NCI-H1105 (cell line): Measurements from ENCODE around the gene C5orf46.
"Not testable (repeated sequence)": the region's sequence is repeated elsewhere in the genome, so short reads cannot be mapped to it uniquely, and the experiment has no call there.

Experiments used
- DNase-seq: peaks from one replicate; lab custom pipeline; 2025; lab: John Stamatoyannopoulos, UW

The C5orf46 gene

DNA sequence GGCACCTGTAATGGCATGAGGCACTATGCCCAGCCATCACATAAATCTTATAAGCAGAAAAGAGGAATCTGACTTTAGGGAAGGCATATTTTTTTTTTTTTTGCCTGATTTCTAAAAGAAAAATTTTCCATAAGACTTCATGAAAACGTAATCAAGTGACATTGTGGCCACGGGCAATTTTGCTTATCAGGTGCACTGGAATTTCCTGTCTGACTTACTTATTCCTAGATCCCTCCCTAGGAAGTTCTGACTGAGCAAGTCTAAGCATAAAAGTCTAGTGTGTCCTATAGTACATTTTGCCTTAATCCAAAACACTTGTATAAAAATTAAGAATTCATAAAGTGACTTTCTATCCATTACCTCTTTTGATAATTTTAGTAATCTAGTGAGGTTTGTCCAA, 12.5 kb downstream of the C5orf46 start:
- no peak for DNase-seq

- DNase-seq, result no peak
Measured at GRCh38 chr5:147892696-147893296, 13.5 kb downstream of the C5orf46 start.

DNA sequence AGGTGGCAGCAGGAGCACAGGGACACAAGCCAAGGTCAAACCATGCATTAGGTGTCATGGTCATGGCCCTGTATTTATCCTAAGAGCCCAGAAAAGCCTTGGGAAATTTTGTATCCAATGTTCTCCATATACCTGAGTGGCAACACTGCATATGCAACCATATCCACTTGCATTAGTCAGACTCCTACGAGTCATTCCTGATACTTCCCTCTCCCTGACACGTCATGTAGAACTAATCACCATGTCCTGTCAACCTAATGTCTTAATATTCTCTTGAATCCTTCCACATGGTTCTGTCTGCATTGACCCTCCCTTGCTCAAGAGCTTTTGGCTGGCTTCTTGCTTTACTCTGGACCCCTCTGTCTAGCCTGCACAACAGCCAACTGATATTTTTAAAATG, 18.4 kb downstream of the C5orf46 start:
- DNase-seq, result no peak

- no peak for DNase-seq
Measured at GRCh38 chr5:147887026-147887627, 19.2 kb downstream of the C5orf46 start.

GRCh38 chr5:147882586-147883313, 23.6 kb downstream of the C5orf46 start:
- no peak for DNase-seq

- DNase-seq, result no peak
Measured at GRCh38 chr5:147880487-147880886, 25.9 kb downstream of the C5orf46 start.

DNA sequence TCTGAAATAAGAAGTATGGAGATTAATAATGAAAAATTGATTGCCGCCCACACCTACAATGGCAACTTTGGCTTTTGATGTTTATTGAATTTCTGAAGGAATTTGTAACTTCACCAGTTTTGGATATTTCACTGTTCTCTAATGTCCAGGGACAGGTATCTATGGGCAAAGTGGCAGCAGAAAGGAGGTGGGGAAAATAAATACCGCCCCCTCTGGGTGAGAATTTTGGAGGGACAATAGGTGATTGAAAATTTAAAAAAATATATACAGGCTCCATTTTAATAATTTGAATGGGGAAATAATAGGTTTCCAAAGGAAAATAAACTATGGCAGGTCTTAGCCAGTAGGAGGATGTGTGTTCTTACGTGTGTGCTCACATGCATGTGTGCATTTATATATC, 26.6 kb downstream of the C5orf46 start:
- DNase-seq, result no peak

GRCh38 chr5:147878066-147878759, 28.1 kb downstream of the C5orf46 start, which contains the start of gene SCGB3A2:
SCGB3A2 (plus strand) TSS chr5:147878711; CDS start chr5:147878804, 93 bp downstream.
- no peak for DNase-seq

- no peak for DNase-seq
Measured at GRCh38 chr5:147876626-147877025, 29.7 kb downstream of the C5orf46 start.

DNA sequence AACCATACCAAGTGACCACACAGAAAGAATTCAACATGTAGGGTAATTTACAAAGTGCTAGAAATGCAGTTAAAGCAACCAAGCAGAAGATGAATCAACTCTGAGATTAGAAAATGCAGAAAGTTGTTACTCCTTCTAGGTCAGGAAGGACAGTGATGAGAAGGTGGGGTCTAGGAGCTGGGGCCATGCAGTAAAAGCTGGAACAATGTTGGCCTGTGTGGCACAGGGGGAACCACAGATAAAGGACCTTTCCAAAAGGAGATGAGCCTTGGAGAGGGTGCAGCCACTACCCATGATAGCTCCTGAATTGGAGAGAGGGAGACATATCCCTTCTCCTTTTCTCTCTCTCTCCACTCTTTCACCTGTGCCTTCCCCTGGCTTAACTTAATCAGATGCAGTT, 30.2 kb downstream of the C5orf46 start:
- no peak for DNase-seq

DNA sequence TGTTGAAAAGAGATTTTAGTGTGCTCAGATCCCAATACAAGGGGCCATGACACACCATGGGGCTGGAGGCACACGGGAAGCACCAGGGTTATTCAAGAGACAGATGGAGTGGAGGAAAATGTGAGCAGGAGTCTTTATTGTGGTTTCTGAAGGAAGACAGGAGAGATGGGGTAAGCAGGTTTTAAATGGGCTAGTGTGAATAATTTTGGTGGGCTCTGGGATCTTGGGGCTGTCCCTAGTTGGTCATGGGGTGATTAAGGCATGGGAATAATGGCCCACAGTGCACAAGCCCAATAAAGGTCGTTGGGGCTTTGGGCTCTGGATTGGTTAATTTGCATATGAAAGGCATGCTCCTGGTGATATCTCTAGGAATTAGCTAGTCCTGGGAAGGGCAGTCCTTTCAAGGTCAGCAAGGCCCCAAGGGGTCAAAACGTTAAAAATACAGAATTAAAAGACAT, 31.4 kb downstream of the C5orf46 start:
- DNase-seq, result no peak

GRCh38 chr5:147874118-147874875, 32.0 kb downstream of the C5orf46 start:
- not testable (repeated sequence) for DNase-seq

DNA sequence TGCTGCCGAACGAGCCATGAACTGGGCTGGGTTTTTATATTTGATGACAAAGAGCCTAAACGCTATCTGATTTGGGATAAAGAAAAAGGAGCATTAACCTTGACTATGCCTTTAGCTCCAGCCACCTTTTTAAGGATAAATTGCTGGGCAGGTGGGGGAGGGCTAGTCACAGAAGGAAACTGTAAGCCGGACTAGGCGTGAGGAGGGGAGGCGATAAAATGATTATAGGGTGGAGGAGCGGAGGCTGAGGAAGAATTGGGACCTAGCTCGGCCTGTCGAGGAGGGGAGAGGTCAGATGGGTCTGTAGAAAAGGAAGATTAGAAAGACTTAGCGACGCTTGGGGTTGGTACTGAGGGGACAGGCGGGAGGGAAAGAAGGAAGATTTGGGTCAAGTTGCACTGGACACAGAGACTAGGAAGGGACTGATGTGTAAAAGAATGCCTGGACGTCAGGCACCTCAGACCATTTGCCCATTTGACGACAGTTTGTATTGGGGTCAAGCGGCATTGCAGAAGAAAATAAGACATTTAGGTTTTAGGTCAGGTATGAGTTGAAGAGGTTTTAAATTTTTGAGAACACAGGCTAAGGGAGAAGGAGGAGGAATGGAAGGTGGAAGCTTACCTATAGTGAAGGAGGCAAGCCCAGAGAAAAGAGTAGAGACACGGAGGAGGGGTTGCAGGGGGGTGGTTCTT, 33.4 kb downstream of the C5orf46 start:
- not testable (repeated sequence) for DNase-seq

DNA sequence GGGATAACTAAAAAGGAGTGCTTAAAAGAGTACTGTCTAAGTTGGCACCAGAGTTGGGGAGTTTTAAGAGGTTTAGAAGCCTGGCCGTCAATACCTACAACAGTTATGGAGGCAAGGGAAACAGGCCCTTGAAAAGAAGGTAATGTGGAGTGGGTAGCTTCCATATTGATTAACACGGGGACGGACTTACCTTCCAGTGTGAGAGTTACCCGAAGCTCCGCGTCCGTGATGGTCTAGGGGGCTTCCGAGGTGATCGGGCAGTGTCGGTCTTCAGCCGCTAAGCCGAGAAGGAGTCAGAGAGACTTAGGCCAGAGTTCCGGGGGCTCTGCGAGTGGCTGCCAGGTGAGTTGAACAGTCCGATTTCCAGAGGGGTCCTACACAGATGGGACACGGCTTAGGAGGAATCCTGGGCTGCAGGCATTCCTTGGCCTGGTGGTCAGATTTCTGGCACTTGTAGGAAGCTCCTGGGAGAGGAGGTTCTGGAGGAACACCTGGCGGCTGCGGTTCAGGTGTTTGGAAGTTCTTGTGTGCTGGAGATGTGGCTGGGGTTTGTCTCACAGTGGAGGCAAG, 34.3 kb downstream of the C5orf46 start:
- DNase-seq, result not testable (repeated sequence)

DNA sequence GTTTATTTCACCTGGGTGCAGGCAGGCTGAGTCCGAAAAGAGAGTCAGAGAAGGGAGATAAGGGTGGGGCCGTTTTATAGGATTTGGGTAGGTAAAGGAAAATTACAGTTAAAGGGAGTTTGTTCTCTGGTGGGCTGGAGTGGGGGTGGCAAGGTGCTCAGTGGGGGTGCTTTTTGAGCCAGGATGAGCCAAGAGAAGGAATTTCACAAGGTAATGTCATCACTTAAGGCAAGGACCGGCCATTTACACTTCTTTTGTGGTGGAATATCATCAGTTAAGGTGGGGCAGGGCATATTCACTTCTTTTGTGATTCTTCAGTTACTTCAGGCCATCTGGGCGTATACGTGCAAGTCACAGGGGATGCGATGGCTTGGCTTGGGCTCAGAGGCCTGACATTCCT, 36.4 kb downstream of the C5orf46 start:
- not testable (repeated sequence) for DNase-seq

- DNase-seq, result no peak
Measured at GRCh38 chr5:147869112-147869511, 37.2 kb downstream of the C5orf46 start.

DNA sequence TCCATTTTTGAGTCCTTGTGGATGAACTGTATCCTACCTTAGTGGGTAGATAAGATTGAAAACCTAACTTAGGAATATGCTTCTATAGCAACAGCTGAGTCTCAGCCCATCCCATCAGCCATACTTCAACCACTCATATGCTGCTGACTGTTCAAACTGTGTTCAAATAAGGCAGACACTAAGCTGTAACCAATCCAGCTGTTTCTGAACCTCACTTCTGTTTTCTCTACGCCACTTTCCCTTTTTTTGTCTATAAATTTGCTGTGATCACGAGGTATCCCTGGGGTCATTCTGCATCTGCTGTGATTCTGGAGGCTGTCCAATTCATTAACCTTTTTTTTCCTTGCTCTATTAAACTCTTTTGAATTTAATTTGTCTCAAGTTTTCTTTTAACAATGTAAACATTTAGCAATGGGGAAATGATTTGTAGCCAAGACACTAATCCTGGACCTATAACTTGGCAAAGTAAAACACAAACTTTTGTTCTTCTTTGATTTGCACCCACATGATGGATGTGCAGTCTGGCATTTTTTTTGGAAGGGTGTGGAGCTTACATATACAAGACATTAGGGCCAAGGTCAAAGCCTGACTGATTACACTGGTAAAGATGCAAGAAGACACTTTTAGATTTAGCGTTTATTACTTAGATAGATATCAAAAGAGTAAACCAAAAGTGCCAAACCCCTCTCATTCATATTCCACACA, 42.7 kb downstream of the C5orf46 start:
- DNase-seq, result peak; percentile 6

- DNase-seq, result peak; percentile 9
Measured at GRCh38 chr5:147860641-147861025, 45.7 kb downstream of the C5orf46 start.

GRCh38 chr5:147859962-147860640, 46.2 kb downstream of the C5orf46 start:
- no peak for DNase-seq

DNA sequence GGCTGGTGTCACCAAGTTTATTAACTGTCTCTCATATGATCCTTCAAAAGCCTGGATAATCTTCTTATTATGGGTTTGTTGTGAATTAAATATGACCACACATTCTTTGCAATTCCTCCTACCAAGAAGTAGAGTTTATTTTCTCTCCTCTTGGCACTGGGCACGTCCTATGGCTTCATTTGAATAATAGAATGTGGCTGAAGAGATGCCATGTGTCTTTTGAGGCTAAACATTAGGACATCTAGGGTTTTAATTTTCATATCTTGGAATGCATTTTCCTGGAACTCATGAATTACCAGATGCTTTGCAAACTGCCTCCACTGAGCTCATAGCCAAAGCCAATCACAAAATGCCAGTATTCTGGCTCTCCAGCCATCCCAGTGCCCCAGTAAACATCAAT, 47.8 kb downstream of the C5orf46 start:
- no peak for DNase-seq
